ENCODE results near the gene IL22RA1. TPM values are rescaled to one million over a fixed set of nuclear protein-coding genes. Genes with fewer than 3 reads are reported as not detected.

Gene IL22RA1
- total and polyA plus RNA-seq, 2 of the 8 experiments (the other 6 are each of a cell fraction or from before 2014, with no cell fraction given), result 0.17 to 0.32 TPM

- H2BK12ac ChIP-seq (ENCODE audit: low read depth, low read length), result no peak overlapping the region
- H4K91ac ChIP-seq (replicated peaks; ENCODE audit: insufficient read length, low read length), result no peak overlapping the region
- H3K9me3 ChIP-seq (ENCODE audit: insufficient read depth in 2 of 2, low read depth in 1 of 2, low read length in 1 of 2), result no peaks in the 10 kb centered on the region
- peak overlapping the region; percentile 61; the same call in 1 of the 2 replicates for H2BK15ac ChIP-seq (ENCODE audit: low read length)
- H3K36me3 ChIP-seq (ENCODE audit: control insufficient read depth in 2 of 4, insufficient read depth in 4 of 4, low read length in 3 of 4), result no peaks in the 10 kb centered on the region
- no peak overlapping the region for H2AFZ ChIP-seq (ENCODE audit: low read length)
- H3K79me1 ChIP-seq (ENCODE audit: low read depth, low read length), result no peaks in the 10 kb centered on the region
- TF ChIP-seq JUND (IDR thresholded peaks at IDR 0.05; ENCODE audit: low read length), result no peak
- TF ChIP-seq RFX5 (IDR thresholded peaks at IDR 0.05; ENCODE audit: borderline replicate concordance, low read depth, low read length), result no peak
- no peak for TF ChIP-seq CBX5 (IDR thresholded peaks at IDR 0.05; ENCODE audit: low read depth, low read length)
- FAIRE-seq (no peak), DNase-seq (ENCODE audit: low read depth in 1 of 2, low spot score in 2 of 2) (no peak)
- no peak overlapping the region for H3K18ac ChIP-seq (ENCODE audit: extremely low read depth, low read length)
- no peak overlapping the region for H3K23ac ChIP-seq (ENCODE audit: insufficient read length)
- H3K4ac ChIP-seq (replicated peaks; ENCODE audit: insufficient read length, low read depth, low read length), result no peak overlapping the region
- H2BK5ac ChIP-seq (ENCODE audit: low read depth, low read length), result no peak overlapping the region
- ChIA-PET CTCF (ENCODE audit: partially characterized antibody) (interaction anchor here (0.9 to 2.0 kb wide), 5 partner anchors 15 to 498 kb away, joined by 3 to 5 read pairs (median 3); partner anchors contain the start of gene MYOM3), POLR2A (ENCODE audit: partially characterized antibody) (interaction anchor here (0.5 to 1.1 kb wide), 2 partner anchors 60 to 77 kb away, joined by 3 read pairs; no protein-coding TSS in a partner anchor)
- H4K20me1 ChIP-seq (replicated peaks in 1 of 2; ENCODE audit: control insufficient read depth in 1 of 2, insufficient read depth in 2 of 2, low read length in 2 of 2), result no peaks in the 10 kb centered on the region
- no peak overlapping the region for H3K4me2 ChIP-seq (ENCODE audit: insufficient read depth in 1 of 2, low read depth in 2 of 2, low read length in 2 of 2)
- no peak overlapping the region for H3K14ac ChIP-seq (ENCODE audit: insufficient read length)
- H2BK20ac ChIP-seq (ENCODE audit: low read length), result no peak overlapping the region
- no peaks in the 10 kb centered on the region for H3K27me3 ChIP-seq (replicated peaks in 1 of 4; ENCODE audit: control insufficient read depth in 3 of 4, extremely low read depth in 1 of 4, insufficient read depth in 3 of 4, low read length in 3 of 4)
- H3K4me3 ChIP-seq (ENCODE audit: extremely low read depth in 1 of 4, insufficient read depth in 2 of 4, low read depth in 3 of 4, low read length in 4 of 4), result no peak overlapping the region
- H2AK5ac ChIP-seq (ENCODE audit: low read depth, low read length), result no peak overlapping the region
- no peak overlapping the region for H2BK120ac ChIP-seq (replicated peaks; ENCODE audit: low read depth, low read length)
- H3K9ac ChIP-seq (replicated peaks in 1 of 4; ENCODE audit: extremely low read depth in 1 of 4, low read depth in 3 of 4, low read length in 3 of 4), result no peak overlapping the region
- H3K79me2 ChIP-seq (ENCODE audit: control insufficient read depth in 1 of 2, insufficient read depth in 2 of 2, low read length in 2 of 2), result no peaks in the 10 kb centered on the region
- no peak overlapping the region for H3K56ac ChIP-seq (replicated peaks; ENCODE audit: insufficient read length, low read depth, low read length)
- 92% methylated on average over 14 of the region's 14 CpGs; no CpG with 5 or more reads in 1 of the 2 experiments for WGBS, 2 experiments (ENCODE audit: extremely low coverage in 1 of 2, insufficient coverage in 1 of 2, insufficient read length in 1 of 2, insufficient replicate concordance in 2 of 2, low coverage in 1 of 2, low lambda C conversion rate in 2 of 2, missing lambda C conversion rate in 1 of 2)
- H4K8ac ChIP-seq (ENCODE audit: extremely low read depth, insufficient read depth, low read length), result peak overlapping the region; percentile 12; the same call in 1 of the 2 replicates
- H3K4me1 ChIP-seq (replicated peaks in 1 of 4; ENCODE audit: control insufficient read depth in 3 of 4, insufficient read depth in 4 of 4, low read length in 3 of 4), result no peaks in the 10 kb centered on the region; a peak in 1 of 7 replicates
- no peak overlapping the region for H3K27ac ChIP-seq (ENCODE audit: low read depth, low read length)
- H3K23me2 ChIP-seq (ENCODE audit: low read depth, low read length), result peaks cover 3% of the 10 kb centered on the region; the same call in 1 of the 2 replicates
- H4K5ac ChIP-seq (ENCODE audit: insufficient read length, low read depth, low read length), result no peak overlapping the region
Observed at GRCh38 chr1:24089743-24090555, 53.0 kb downstream of the IL22RA1 start.
